Measurements from ENCODE around the gene TNFRSF8. TPM values are rescaled to one million over a fixed set of nuclear protein-coding genes. Genes with fewer than 3 reads are reported as not detected.

TNFRSF8 gene
- total RNA-seq, 4 donors from 2014 or later, result 1.1 to 2.6 (median 1.4) TPM

DNA sequence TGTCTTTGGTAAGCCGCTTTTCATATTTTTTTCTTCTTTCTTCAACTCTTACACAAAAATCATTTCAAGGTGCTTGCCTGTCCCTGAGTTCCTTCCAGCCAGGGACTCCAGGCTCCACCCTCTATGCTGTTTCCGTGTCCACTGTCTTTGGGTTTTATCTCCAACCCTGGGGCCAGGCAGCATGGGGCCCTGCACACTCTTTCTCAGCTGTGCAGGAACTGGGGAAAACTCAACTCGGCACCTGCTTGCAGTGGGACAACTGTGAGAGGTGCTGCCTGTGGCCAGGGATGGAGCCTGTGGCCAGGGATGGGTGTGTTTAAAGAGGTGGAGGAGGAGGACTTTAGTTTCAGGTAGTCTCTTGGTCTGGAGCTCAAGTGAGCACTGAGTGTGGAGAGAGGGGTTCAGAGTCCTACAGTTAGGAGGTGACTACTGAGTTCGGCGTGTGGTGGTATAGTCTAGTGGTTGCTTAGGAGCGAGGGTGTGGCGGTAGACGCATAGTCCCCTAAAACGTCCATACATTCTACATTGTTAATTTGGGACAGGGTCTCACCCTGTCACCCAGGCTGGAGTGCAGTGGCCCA is 13.4 kb downstream of the TNFRSF8 start:
- H3K27ac ChIP-seq, result no peak overlapping the region
- H3K4me3 ChIP-seq, result no peak overlapping the region
- ATAC-seq (no peak), DNase-seq (no peak)
- TF ChIP-seq POLR2A (IDR thresholded peaks at IDR 0.05), result no peak
- H3K36me3 ChIP-seq, result no peaks in the 10 kb centered on the region
- intact Hi-C loops (cut with DNase I; ENCODE audit: low total_unique reads), result no loop called here
- peaks cover 0 to 8% (median 4%) of the 10 kb centered on the region in 3 donors for H3K27me3 ChIP-seq
- H3K4me1 ChIP-seq, result no peaks in the 10 kb centered on the region
- H3K9me3 ChIP-seq, result no peaks in the 10 kb centered on the region
- in situ Hi-C loops (cut with MboI; ENCODE audit: low sequenced_read_pairs in 4 of 4), result no loop called here

DNA sequence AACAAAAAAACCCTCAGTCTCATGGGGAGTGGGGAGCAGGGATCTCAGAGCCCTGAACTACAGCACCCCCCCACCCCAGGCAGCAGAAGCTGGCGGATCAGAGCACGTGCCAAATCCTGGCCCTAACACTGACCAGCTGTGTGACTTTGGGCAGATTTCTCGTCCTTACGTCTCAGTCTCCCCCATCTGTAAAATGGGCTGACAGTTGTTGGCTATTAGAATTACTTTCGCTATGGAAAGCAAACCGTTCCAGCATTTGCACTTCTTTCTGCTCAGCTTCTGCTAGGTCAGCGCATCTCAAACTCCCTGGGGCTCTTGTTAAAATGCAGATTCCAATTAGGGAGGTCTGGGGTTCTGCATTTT is 15.5 kb downstream of the TNFRSF8 start:
- H3K4me1 ChIP-seq, result no peaks in the 10 kb centered on the region
- no peaks in the 10 kb centered on the region for H3K9me3 ChIP-seq
- intact Hi-C loops (cut with DNase I; ENCODE audit: low total_unique reads), result no loop called here
- no peak overlapping the region for H3K27ac ChIP-seq
- DNase-seq, result no peak
- no peak for TF ChIP-seq POLR2A (IDR thresholded peaks at IDR 0.05)
- TF ChIP-seq, protein P1, sequence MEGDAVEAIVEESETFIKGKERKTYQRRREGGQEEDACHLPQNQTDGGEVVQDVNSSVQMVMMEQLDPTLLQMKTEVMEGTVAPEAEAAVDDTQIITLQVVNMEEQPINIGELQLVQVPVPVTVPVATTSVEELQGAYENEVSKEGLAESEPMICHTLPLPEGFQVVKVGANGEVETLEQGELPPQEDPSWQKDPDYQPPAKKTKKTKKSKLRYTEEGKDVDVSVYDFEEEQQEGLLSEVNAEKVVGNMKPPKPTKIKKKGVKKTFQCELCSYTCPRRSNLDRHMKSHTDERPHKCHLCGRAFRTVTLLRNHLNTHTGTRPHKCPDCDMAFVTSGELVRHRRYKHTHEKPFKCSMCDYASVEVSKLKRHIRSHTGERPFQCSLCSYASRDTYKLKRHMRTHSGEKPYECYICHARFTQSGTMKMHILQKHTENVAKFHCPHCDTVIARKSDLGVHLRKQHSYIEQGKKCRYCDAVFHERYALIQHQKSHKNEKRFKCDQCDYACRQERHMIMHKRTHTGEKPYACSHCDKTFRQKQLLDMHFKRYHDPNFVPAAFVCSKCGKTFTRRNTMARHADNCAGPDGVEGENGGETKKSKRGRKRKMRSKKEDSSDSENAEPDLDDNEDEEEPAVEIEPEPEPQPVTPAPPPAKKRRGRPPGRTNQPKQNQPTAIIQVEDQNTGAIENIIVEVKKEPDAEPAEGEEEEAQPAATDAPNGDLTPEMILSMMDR (IDR thresholded peaks at IDR 0.05 in 4 of 5, conservative IDR thresholded peaks at IDR 0.05 in 1 of 5), result no peak
- in situ Hi-C loops (cut with MboI; ENCODE audit: low sequenced_read_pairs in 4 of 4), result no loop called here
- no peak for ATAC-seq
- no peak overlapping the region for H3K4me3 ChIP-seq
- H3K27me3 ChIP-seq, result peaks cover 0 to 8% (median 4%) of the 10 kb centered on the region in 3 donors
- no peaks in the 10 kb centered on the region for H3K36me3 ChIP-seq

DNA sequence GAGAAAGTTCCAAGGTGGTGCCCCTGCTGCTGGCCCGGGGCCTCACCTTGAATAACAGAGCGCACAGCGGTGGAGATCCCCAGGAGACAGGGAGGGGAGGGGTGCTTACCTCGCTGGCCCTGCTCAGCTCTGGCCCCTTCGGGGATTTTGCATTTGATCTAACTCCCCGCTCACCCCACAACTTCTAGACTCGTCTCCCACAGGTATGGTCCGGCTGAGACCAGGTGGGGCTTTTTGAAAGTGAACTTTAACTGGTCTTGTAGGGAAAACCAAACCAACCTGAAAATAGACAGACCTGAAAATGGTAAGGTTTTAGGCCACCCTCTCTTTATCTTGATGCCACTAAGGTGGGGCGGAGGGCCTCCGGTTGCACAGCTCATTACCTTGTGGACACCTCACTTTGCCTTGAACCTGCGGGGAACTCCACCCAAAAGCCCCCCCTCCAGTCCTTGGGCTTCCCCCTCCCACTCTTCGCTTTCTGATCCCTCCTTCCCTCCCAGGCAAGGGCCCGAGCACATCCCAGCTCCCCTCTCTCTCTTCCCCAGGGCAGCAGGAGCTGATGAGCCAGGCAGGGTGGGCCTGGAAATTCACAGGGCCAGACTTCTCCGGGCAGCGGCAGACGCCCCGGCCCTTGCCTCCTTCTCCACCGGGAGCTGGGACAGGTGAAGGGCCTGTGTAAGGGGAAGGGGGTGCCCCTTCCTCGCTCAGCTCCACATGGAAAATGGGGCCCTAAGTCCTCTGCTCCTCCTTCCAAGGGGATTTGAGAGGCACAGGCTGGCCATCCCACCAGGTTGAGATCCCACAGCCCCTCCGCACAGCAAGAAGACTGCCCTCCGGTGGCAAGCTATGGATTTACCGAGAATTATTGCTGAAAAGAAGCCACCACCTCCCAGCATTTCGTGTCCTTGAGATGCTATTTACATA is 16.1 kb downstream of the TNFRSF8 start:
- ATAC-seq (no peak), DNase-seq (no peak)
- no peaks in the 10 kb centered on the region for H3K9me3 ChIP-seq
- H3K27me3 ChIP-seq, result peaks cover 0 to 8% (median 4%) of the 10 kb centered on the region in 3 donors
- TF ChIP-seq POLR2A (IDR thresholded peaks at IDR 0.05), result no peak
- TF ChIP-seq, protein P1 (IDR thresholded peaks at IDR 0.05 in 4 of 5, conservative IDR thresholded peaks at IDR 0.05 in 1 of 5), result peak in 3 of 5 experiments; percentile 11 to 40 (median 37)
- intact Hi-C loops (cut with DNase I; ENCODE audit: low total_unique reads), result no loop called here
- no peak overlapping the region for H3K4me3 ChIP-seq
- in situ Hi-C loops (cut with MboI; ENCODE audit: low sequenced_read_pairs in 4 of 4), result no loop called here
- no peak overlapping the region for H3K27ac ChIP-seq
- no peaks in the 10 kb centered on the region for H3K36me3 ChIP-seq
- H3K4me1 ChIP-seq, result no peaks in the 10 kb centered on the region

DNA sequence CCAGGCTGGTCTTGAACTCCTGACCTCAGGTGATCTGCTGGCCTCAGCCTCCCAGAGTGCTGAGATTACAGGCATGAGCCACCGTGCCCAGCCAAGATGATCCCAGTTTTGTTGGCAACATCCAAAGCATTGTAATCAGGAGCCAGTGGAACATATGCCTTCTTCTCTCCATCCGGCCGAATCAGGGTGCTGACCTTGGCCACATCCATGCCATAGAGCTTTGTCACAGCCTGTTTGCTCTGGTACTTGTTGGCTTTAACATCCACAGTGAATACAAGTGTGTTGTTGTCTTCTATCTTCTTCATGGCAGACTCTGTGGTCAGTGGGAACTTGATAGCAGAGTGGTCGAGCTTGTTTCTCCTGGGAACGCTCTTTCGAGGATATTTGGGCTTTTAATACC is 17.1 kb downstream of the TNFRSF8 start:
- Histone ChIP-seq H3K27me3 (peaks cover 0 to 8% (median 4%) of the 10 kb centered on the region in 3 donors), H3K4me3 (no peak overlapping the region), H3K9me3 (no peaks in the 10 kb centered on the region), H3K4me1 (no peaks in the 10 kb centered on the region), H3K27ac (no peak overlapping the region), H3K36me3 (no peaks in the 10 kb centered on the region)
- no peak for ATAC-seq
- in situ Hi-C loops (cut with MboI; ENCODE audit: low sequenced_read_pairs in 4 of 4) (no loop called here), intact Hi-C loops (cut with DNase I; ENCODE audit: low total_unique reads) (no loop called here)
- no peak for TF ChIP-seq POLR2A (IDR thresholded peaks at IDR 0.05)
- TF ChIP-seq, protein P1 (IDR thresholded peaks at IDR 0.05 in 4 of 5, conservative IDR thresholded peaks at IDR 0.05 in 1 of 5), result no peak
- no peak for DNase-seq

DNA sequence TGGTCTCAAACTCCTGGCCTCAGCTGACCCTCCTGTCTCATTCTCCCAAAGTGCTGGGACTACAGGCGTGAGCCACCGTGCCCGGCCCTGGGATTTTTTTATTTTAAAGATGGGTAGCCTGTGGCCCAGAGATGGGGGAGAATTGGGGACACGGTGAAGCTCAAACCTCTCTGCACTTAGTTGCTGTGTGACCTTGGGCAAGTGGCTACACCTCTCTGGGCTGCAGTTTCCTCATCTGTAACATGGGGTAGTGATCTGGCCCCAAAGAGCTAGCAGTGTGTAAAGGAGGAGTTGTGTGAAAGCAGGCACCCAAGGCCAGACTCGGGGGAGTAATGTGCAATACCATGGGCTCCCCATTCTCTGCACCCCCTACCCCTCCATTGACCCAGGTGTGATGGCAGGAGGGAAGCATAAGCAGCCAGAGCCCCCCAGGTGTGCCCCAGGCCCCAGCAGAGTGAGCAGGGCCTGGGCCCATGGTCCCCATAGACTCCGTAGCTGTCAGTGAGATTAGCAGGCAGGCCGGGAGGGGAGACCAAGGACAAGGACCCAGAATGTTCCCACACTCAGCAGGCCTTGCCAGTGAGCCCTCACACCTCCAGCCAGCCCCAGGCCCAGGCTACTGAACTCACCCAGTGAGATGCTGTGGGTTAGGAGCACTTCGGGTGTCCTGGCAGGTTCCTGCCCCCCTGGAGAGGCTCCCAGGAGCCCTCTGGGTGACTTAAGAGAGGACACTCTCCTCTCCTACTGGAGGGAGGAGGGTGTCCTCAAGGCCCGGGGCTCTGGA is 17.9 kb downstream of the TNFRSF8 start:
- Histone ChIP-seq H3K27me3 (peaks cover 0 to 8% (median 2%) of the 10 kb centered on the region in 3 donors), H3K4me1 (no peaks in the 10 kb centered on the region), H3K9me3 (no peaks in the 10 kb centered on the region), H3K27ac (no peak overlapping the region), H3K4me3 (no peak overlapping the region), H3K36me3 (no peaks in the 10 kb centered on the region)
- no peak for DNase-seq
- TF ChIP-seq POLR2A (IDR thresholded peaks at IDR 0.05), result no peak
- TF ChIP-seq, protein P1 (IDR thresholded peaks at IDR 0.05 in 4 of 5, conservative IDR thresholded peaks at IDR 0.05 in 1 of 5), result no peak
- ATAC-seq, result no peak
- intact Hi-C loops (cut with DNase I; ENCODE audit: low total_unique reads), result no loop called here
- in situ Hi-C loops (cut with MboI; ENCODE audit: low sequenced_read_pairs in 4 of 4), result no loop called here
